CD4-positive, alpha-beta T cell (primary cell): Measurements from ENCODE around the gene SLC25A13. TPM values are rescaled to one million over a fixed set of nuclear protein-coding genes. Genes with fewer than 3 reads are reported as not detected.

Experiments used
- ATAC-seq: fragments of 200-7000 bp; cut with Tn5 transposase; one replicate; pipeline ENCODE4 v1.10.0; 2022; ENCODE audit warnings: mild to moderate bottlenecking; ENCODE audit not compliant: poor library complexity
- CTCF ChIA-PET: fragments of 350-600 bp; sonication (Branson Sonifier 250); formaldehyde crosslinking; loops from one replicate; lab custom pipeline; 2021; ENCODE audit warnings: antibody characterized with exemption, inconsistent platforms; lab: Charles Lee
- POLR2A ChIA-PET: fragments of 350-600 bp; sonication (Branson Sonifier 250); formaldehyde crosslinking; loops from one replicate; lab custom pipeline; 2021; ENCODE audit warnings: antibody characterized with exemption, inconsistent platforms; lab: Charles Lee
- DNase-seq, 14 experiments: peaks; one replicate each; pipeline ENCODE4 v3.0.0-alpha.2; 2013 to 2020; ENCODE audit warnings: mixed read lengths in 2 of 14
- H3K27ac ChIP-seq, 2 donors: one replicate each; pipeline versions ENCODE4 v1.5.1 to v1.7.0; 2013; ENCODE audit warnings: low read length in 2 of 2, low read depth in 1 of 2, mild to moderate bottlenecking in 1 of 2
- H3K27me3 ChIP-seq, 2 experiments: 1 replicate in 1 of 2; 2 replicates in 1 of 2; pipeline versions ENCODE4 v1.6.1 to v1.7.0; 2013; ENCODE audit warnings: low read length in 2 of 2, control low read depth in 1 of 2, mild to moderate bottlenecking in 1 of 2, moderate library complexity in 1 of 2; ENCODE audit not compliant: insufficient read depth in 2 of 2, control insufficient read depth in 1 of 2
- H3K36me3 ChIP-seq: one replicate; pipeline ENCODE4 v1.6.1; 2013; ENCODE audit warnings: low read length, control low read depth; ENCODE audit not compliant: insufficient read depth
- H3K4me1 ChIP-seq: one replicate; pipeline ENCODE4 v1.6.1; 2013; ENCODE audit warnings: low read length, control low read depth; ENCODE audit not compliant: insufficient read depth
- H3K4me3 ChIP-seq: one replicate; pipeline ENCODE4 v1.5.1; 2013; ENCODE audit warnings: mild to moderate bottlenecking, low read length, moderate library complexity
- H3K9me3 ChIP-seq, 2 experiments: 1 replicate in 1 of 2; 2 replicates in 1 of 2; pipeline versions ENCODE4 v1.6.1 to v1.7.0; 2013; ENCODE audit warnings: low read length in 2 of 2, mild to moderate bottlenecking in 2 of 2, control low read depth in 1 of 2, moderate library complexity in 1 of 2; ENCODE audit not compliant: control insufficient read depth in 1 of 2, insufficient read depth in 1 of 2
- H3K27ac Mint-ChIP-seq: one replicate; pipeline ENCODE4 v1.8.0; 2020; ENCODE audit warnings: mixed read lengths
- H3K27me3 Mint-ChIP-seq: one replicate; pipeline ENCODE4 v1.8.0; 2021; ENCODE audit warnings: mixed read lengths
- H3K36me3 Mint-ChIP-seq: one replicate; pipeline ENCODE4 v1.8.0; 2021; ENCODE audit warnings: low read depth, mixed read lengths
- H3K4me1 Mint-ChIP-seq: one replicate; pipeline ENCODE4 v1.8.0; 2021; ENCODE audit warnings: low read depth, mixed read lengths
- H3K4me3 Mint-ChIP-seq: one replicate; pipeline ENCODE4 v1.8.0; 2020; ENCODE audit warnings: mild to moderate bottlenecking, mixed read lengths
- H3K9me3 Mint-ChIP-seq: one replicate; pipeline ENCODE4 v1.8.0; 2020; ENCODE audit warnings: mixed read lengths
- intact Hi-C, 2 experiments: fragments of 100-400 bp; cut with DNase I in 1 of 2; cut with micrococcal nuclease in 1 of 2; formaldehyde crosslinking; loops; one replicate each; pipeline versions ENCODE4 v1.15.1 to v1.9.0; 2023 to 2025; cut with DNase I, micrococcal nuclease
- total RNA-seq, 174 experiments: library from RNA in 2 of 174; stranded (reverse) in 2 of 174; gene quantifications; one replicate each; pipeline ENCODE4 v1.2.3 and lab custom pipeline; 2021 to 2026
- TF ChIP-seq, protein P1 (sequence below): fragments of 200-600 bp; IDR thresholded peaks from one replicate; pipeline ENCODE4 v1.8.0; 2022; ENCODE audit warnings: antibody characterized with exemption, mild to moderate bottlenecking

SLC25A13 gene
- total RNA-seq, 2 experiments from 2014 or later = 12.7 to 13.5 TPM

DNA sequence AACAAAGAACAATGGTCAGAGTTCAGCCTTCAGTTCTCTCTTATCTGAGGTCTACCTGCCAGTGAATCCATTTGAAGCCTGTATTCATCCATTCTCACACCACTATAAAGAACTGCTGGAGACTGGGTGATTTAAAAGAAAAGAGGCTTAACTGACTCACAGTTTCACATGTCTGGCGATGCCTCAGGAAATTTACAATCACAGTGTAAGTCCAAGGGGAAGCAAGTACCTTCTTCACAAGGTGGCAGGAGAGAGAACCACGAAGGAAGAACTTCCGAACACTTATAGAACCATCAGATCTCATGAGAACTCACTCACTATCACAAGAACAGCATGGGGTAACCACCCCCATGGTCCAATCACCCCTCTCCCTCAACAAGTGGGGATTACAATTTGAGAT is 33.0 kb upstream of the SLC25A13 start:
- H3K4me3 Mint-ChIP-seq = no peak overlapping the region
- no peaks in the 10 kb centered on the region for H3K36me3 ChIP-seq
- no peak overlapping the region for H3K27ac ChIP-seq
- intact Hi-C loops = no loop called here
- H3K36me3 Mint-ChIP-seq = no peaks in the 10 kb centered on the region
- H3K4me3 ChIP-seq = no peak overlapping the region
- H3K9me3 ChIP-seq = peaks cover 0 to 4% of the 10 kb centered on the region in 2 experiments
- CTCF ChIA-PET = no interaction called here
- DNase-seq = no peak
- H3K4me1 ChIP-seq = no peaks in the 10 kb centered on the region
- no peaks in the 10 kb centered on the region for H3K4me1 Mint-ChIP-seq
- POLR2A ChIA-PET = no interaction called here
- H3K27ac Mint-ChIP-seq = no peak overlapping the region
- H3K27me3 ChIP-seq = no peaks in the 10 kb centered on the region
- no peak for ATAC-seq
- TF ChIP-seq, protein P1, sequence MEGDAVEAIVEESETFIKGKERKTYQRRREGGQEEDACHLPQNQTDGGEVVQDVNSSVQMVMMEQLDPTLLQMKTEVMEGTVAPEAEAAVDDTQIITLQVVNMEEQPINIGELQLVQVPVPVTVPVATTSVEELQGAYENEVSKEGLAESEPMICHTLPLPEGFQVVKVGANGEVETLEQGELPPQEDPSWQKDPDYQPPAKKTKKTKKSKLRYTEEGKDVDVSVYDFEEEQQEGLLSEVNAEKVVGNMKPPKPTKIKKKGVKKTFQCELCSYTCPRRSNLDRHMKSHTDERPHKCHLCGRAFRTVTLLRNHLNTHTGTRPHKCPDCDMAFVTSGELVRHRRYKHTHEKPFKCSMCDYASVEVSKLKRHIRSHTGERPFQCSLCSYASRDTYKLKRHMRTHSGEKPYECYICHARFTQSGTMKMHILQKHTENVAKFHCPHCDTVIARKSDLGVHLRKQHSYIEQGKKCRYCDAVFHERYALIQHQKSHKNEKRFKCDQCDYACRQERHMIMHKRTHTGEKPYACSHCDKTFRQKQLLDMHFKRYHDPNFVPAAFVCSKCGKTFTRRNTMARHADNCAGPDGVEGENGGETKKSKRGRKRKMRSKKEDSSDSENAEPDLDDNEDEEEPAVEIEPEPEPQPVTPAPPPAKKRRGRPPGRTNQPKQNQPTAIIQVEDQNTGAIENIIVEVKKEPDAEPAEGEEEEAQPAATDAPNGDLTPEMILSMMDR = no peak
- H3K9me3 Mint-ChIP-seq = no peaks in the 10 kb centered on the region
- H3K27me3 Mint-ChIP-seq = peaks cover 8% of the 10 kb centered on the region

DNA sequence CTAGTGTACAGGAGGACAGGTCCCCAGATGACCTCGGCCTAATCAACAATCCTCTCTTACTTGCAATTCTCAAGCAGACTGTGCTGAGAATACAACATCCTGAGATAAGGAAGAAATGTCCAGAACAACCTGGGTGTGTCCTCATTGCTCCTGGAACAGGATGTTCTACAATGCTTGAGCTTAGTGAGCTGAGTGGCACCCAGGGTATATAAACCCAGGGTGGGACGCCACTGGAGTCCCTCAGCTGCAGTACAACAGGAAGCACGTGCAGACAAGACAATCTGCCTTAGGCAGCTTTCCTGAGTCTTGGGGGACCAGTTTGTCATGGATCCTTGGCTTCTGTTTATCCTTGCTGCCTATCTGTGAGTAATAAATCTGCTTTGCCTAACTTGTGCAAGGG is 27.7 kb upstream of the SLC25A13 start:
- Mint-ChIP-seq H3K27me3 (peaks cover 22% of the 10 kb centered on the region), H3K27ac (no peak overlapping the region), H3K36me3 (no peaks in the 10 kb centered on the region), H3K4me1 (no peaks in the 10 kb centered on the region), H3K9me3 (no peaks in the 10 kb centered on the region), H3K4me3 (no peak overlapping the region)
- POLR2A ChIA-PET = no interaction called here
- intact Hi-C loops = no loop called here
- H3K9me3 ChIP-seq = no peaks in the 10 kb centered on the region
- CTCF ChIA-PET = no interaction called here
- DNase-seq (no peak), ATAC-seq (no peak)
- H3K36me3 ChIP-seq = no peaks in the 10 kb centered on the region
- H3K27ac ChIP-seq = no peak overlapping the region
- H3K4me3 ChIP-seq = no peak overlapping the region
- H3K27me3 ChIP-seq = no peaks in the 10 kb centered on the region
- TF ChIP-seq, protein P1 = no peak
- no peaks in the 10 kb centered on the region for H3K4me1 ChIP-seq

DNA sequence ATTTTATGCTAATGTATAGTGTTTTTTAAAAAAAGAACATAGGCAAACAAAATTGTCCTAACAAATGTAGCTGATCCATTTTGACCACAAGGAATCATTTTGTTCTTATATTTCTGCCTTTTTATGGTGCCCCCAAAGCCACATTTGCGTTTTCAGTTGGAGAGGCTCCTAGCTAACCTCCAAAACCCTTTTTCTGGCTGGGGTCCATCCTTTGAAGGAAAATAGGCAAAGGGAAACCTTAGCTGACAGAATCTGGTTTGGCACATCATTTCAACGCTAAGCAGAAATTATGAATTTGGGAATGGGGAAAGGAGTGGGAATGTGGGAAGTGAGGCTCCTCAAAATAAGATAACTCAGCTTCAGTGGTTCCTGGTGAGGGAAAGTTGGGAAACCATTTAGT is 25.6 kb upstream of the SLC25A13 start:
- ChIA-PET CTCF (no interaction called here), POLR2A (no interaction called here)
- Mint-ChIP-seq H3K27me3 (peaks cover 35% of the 10 kb centered on the region), H3K9me3 (no peaks in the 10 kb centered on the region), H3K4me3 (no peak overlapping the region), H3K36me3 (no peaks in the 10 kb centered on the region), H3K4me1 (no peaks in the 10 kb centered on the region), H3K27ac (no peak overlapping the region)
- intact Hi-C loops = no loop called here
- TF ChIP-seq, protein P1 = no peak
- Histone ChIP-seq H3K36me3 (no peaks in the 10 kb centered on the region), H3K27ac (no peak overlapping the region), H3K27me3 (no peaks in the 10 kb centered on the region), H3K9me3 (no peaks in the 10 kb centered on the region), H3K4me3 (no peak overlapping the region), H3K4me1 (no peaks in the 10 kb centered on the region)
- DNase-seq (no peak), ATAC-seq (no peak)
